Measurements from ENCODE around the gene TBC1D13. TPM values are rescaled to one million over a fixed set of nuclear protein-coding genes. Genes with fewer than 3 reads are reported as not detected.
"Not testable (repeated sequence)": the region's sequence is repeated elsewhere in the genome, so short reads cannot be mapped to it uniquely, and the experiment has no call there.

Gene TBC1D13
- 12.0 and 16.6 TPM in 2 replicates for total RNA-seq (2014; rRNA removed; shearing (Covaris generic))

GRCh38 chr9:128786681-128787601 lies at the start of gene TBC1D13:
Gene TBC1D13, plus strand, starts transcription at chr9:128787253. Its CDS starts 101 bp downstream, at chr9:128787354.
- peak; percentile 73 for DNase-seq (ENCODE audit: low spot score)

- DNase-seq (ENCODE audit: low spot score) = no peak
These were observed 44.7 kb upstream of the TBC1D13 start for GRCh38 chr9:128742401-128742800.

DNA sequence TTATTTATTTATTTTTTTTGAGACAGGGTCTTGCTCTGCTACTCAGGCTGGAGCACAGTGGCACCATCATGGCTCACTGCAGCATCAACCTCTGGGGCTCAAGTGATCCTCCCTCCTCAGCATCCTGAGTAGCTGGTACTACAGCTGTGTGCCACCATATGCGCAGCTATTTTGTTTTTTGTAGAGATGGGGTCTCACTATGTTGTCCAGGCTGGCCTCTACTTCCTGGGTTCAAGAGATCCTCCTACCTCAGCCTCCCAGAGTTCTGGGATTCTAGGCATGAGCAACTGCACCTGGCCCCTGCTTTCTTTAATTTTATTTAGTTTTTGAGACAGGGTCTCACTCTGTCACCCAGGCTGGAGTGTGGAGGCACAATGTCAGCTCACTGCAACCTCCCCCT lies 43.6 kb upstream of the TBC1D13 start:
- DNase-seq (ENCODE audit: low spot score) = no peak

GRCh38 chr9:128747241-128747640 lies 39.8 kb upstream of the TBC1D13 start:
- no peak for DNase-seq (ENCODE audit: low spot score)

- DNase-seq (ENCODE audit: low spot score) = no peak
These were observed 36.0 kb upstream of the TBC1D13 start for GRCh38 chr9:128750926-128751595.

DNA sequence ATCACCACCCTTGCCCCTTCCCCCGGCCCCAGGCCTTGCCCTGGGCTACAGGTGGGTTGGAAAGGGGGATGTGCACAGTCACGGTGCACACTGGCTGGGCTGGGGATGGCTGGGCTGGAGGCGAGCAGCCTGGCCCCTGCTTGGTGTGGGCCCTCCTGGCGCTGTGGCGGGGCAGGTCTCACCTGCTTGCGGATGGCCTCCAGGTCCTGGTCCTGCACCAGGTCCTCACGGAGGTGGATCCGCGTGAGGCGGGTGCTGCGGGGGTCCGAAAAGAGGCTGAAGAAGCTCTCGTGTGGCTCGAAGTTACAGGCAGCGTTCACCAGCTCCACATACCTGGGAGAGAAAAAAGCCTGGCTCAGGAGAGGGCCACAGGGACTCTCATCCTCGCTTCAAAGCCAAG lies 33.4 kb upstream of the TBC1D13 start:
- no peak for DNase-seq (ENCODE audit: low spot score)

DNA sequence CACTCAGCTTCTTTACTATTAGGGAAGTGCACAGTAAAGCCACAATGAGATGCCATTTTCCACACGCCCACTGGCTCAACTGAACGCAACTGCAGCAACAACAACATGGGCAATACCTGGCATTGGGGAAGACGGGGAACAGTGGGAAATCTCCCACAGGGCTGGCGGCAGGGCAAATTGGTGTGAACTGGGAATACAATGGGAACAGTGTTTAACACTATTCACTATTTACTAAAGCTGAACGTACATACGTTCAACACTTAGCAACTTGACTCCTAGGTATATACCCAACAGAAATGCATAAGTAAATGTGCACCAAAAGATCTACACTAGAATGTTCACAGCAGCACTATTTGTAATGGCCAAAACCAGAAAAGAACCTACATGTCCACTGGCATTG lies 29.5 kb upstream of the TBC1D13 start:
- no peak for DNase-seq (ENCODE audit: low spot score)

- no peak for DNase-seq (ENCODE audit: low spot score)
These were observed 24.2 kb upstream of the TBC1D13 start for GRCh38 chr9:128762671-128763449.

DNA sequence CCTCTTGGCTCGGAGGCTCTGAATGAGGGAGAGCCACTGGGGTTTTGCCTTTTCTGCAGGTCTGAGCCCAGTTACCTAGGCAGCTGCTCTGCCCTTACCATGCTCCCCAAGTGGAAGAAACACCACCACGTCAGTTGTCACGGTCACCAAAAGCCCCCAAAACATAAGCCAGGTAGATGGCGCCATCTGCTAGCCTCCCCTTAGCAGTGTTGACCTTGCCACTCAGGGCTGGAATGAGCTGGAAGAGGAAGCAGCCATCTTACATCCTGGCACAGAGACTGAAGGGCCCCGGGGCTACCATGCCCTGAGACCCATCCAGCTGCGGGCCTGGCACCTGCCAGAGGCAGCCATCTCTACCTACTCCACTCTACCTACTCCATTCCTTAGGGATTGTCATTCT lies 22.7 kb upstream of the TBC1D13 start:
- no peak for DNase-seq (ENCODE audit: low spot score)

GRCh38 chr9:128765499-128765898 lies 21.6 kb upstream of the TBC1D13 start:
- DNase-seq (ENCODE audit: low spot score) = no peak

DNA sequence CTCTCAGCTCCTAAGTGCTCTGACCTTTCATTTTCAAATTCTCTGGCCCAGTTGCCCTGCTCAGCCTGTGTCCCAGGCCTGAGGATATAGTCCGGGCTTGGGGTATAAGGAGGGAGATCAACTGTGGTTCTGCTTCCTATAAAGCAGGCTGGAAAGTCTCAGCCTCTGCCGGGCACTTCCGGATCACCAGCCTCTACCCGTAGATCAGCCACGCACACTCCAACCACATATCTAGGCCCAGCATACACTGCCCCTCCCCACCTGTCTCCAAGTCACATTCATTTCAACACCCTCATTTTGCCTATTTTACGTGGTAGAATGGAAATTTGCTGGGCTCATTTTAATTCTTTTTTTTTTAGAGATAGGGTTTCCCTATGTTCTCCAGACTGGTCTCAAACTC lies 18.4 kb upstream of the TBC1D13 start:
- DNase-seq (ENCODE audit: low spot score) = no peak

DNA sequence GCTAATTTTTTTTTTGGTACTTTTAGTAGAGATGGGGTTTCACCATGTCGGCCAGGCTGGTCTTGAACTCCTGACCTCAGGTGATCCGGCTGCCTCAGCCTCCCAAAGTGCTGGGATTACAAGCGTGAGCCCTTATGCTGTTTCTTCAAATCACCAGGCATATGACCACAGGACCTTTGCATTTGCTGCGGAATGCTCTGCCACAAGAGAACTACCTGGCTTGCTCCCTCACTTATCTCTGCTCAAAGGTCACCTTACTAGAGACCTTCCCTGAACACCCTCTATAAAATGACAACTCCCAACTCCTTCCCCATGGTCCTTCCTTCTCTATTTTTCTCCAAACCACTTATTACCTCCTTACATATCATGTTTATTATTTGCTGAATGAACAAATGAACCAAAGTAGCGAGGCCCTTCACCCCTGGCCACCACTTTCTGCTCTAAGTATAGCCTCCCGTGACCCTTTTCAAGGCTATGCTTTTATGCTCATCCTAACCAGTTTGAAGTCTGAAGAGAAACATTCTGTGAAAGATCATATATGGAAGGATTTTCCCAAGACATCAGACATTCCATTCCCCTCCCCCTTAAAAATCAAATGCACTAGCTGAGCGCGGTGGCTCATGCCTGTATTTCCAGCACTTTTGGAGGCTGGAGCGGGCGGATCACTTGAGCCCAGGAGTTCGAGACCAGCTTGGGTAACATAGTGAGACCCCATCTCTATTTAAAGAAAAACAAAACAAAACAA lies 16.6 kb upstream of the TBC1D13 start:
- DNase-seq (ENCODE audit: low spot score) = no peak

- no peak for DNase-seq (ENCODE audit: low spot score)
These were observed 15.8 kb upstream of the TBC1D13 start for GRCh38 chr9:128771094-128771721.

DNA sequence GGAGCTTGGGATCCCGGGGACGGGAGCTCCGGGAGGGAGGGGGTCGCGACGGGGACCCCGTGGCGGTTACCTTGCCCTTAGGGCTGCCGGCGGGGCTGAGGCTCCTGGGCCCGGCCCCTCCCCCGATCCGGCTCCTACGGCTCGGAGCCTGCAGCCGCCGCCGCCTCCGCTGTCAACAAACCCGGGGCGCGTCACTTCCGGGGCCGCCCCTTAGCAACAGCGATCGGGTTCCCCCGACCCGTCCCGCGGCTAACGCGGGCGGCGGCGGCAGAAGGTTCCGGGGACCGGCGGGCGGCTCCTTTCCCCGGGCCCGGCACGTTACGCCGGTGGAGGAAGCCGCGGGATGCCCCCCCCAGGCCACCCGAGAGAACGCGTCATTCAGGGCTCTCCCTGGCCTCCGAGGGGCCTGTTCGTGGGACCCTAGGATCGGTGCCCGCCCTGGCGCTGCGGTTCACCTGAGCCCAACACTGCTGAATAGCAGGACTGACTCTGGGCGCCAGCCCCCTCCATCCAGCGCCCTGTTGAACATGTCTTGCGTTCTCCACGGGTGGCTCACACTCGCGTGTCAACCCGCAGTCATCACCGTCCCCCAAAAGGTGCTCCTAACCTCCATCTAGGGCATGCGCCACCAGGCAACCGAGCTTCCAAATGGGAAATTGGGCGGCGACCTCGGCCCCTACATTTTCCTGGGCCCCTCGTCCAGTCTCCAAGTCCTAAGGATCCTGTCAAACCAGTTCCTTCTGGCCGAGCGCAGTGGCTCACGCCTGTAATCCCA lies 15.1 kb upstream of the TBC1D13 start, which contains the start of gene ZER1:
ZER1 (minus strand) TSS at position 183 of the 775 bp plus-strand sequence. CDS start 16,362 bp downstream, outside the sequence.
- peak; percentile 72 for DNase-seq (ENCODE audit: low spot score)

DNA sequence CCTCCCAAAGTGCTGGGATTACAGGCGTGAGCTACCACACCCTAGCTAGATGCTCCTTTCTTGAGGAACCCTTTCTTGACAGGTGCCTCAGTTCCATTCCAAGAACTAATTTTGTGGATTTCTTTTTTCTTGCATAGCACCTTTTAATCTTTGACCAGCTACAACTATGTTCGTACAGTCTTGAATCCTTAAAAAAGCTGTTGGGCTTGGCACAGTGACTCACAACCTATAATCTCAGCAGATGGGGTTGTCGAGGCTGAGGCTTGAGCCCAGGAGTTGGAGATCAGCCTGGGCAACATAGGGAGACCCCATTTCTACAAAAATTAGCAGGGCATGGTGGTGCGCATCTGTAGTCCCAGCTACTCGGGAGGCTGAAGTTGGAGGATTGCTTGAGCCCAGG lies 14.0 kb upstream of the TBC1D13 start:
- DNase-seq (ENCODE audit: low spot score) = no peak

DNA sequence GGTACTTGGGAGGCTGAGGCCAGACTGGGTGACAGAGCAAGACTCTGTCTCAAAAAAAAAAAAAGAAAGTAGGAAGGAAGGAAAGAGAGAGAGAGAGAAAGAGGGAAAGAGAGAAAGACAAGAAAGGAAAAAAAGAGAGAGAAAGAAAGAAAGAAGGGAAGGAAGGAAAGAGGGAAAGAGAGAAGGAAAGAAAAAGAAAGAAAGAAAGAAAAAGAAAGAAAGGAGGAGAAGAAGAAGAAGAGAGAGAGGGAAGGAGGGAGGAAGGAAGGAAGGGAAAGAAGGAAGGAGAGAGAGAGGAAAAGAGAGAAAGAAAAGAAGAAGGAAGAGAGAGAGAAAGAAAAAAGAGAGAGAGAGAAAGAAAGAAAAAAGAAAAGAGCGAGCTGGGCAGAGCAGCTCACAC lies 12.2 kb upstream of the TBC1D13 start:
- DNase-seq (ENCODE audit: low spot score) = no peak

GRCh38 chr9:128780093-128780492 lies 7.0 kb upstream of the TBC1D13 start:
- DNase-seq (ENCODE audit: low spot score) = not testable (repeated sequence)

DNA sequence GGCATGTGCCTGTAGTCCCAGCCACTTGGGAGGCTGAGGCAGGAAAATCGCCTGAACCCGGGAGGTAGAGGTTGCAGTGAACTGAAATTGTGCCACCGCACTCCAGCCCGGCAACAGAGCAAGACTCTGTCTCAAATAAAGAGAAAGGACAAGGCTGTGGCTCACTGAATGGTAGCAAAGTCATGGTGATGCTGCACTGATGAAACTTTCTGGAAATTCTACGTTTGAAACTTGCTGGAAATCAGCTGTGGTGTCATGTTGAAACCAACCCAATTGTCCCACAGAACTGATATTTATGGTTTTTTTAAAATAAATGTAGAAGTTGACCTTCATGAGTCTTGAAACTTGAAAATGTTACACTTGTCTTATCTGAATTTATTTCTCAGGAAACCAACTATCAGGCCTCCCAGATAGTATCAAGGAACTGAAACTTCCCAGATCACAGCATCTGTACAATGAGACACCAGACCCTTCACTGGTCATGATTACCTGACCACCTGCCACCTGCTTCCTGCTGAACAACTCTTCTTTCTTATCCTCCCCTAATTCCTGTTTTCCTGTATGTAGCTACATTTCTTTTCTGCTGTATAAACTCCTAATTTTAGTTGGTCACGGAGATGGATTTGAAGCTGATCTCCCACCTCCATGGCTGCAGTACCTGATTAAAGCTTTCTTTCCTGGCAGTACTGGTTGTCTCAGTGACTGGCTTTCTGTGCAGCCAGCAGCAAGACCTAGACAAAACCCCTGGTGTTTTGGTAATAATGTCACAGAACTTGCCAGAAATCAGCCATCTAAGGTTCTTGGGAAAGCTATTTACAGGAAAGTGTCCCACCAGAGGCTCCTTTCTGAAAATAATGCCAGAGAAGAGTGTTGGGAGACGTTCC lies 5.6 kb upstream of the TBC1D13 start:
- DNase-seq (ENCODE audit: low spot score) = no peak

DNA sequence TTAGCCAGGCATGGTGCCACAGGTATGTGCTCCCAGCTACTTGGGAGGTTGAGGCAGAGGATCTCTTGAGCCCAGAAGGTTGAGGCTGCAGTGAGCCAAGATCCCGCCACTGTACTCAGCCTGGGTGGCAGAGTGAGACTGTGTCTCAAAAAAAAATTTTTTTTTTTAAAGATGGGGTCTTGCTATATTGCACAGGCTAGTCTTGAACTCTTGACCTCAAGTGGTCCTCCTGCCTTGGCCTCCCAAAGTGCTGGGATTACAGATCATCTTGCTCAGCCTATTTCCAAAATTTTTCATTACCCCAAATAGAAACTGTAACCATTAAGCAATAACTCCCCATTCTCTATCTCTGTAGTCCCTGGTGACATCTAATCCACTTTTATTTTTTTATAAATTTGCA lies 4.4 kb upstream of the TBC1D13 start:
- DNase-seq (ENCODE audit: low spot score) = no peak
